ENCODE results near the gene KIF26B. TPM values are rescaled to one million over a fixed set of nuclear protein-coding genes. Genes with fewer than 3 reads are reported as not detected.

The KIF26B gene
- total RNA-seq, 1 experiment from 2014 or later, result 1.7 TPM

DNA sequence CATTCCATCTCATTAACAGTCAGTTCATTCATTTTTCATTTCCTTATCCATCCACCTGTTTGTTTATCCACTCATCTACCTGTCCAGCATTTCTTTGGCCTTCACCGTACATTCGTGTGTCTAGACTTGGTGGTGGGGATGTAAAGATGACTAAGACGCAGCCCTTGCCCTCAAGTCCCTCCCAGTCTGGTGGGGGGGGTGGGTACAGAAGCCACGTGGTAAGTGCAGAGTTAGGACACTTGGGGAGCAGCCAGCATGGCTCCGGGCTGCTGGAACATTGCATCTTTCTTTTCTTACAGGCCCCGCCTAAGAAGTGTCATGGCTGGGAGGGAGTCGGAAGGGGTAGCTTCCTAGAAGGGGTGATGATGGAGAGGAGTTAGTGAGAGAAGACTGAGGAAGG, 17.2 kb downstream of the KIF26B start:
- no peak for DNase-seq
- H3K4me3 ChIP-seq (ENCODE audit: insufficient read depth, low read depth, low read length), result no peak overlapping the region
- H3K27me3 ChIP-seq (ENCODE audit: control insufficient read depth, insufficient read depth, low read length), result no peaks in the 10 kb centered on the region; the same call in 1 of the 2 replicates
- no peaks in the 10 kb centered on the region for H3K36me3 ChIP-seq (replicated peaks; ENCODE audit: control insufficient read depth, insufficient read depth, low read length)

DNA sequence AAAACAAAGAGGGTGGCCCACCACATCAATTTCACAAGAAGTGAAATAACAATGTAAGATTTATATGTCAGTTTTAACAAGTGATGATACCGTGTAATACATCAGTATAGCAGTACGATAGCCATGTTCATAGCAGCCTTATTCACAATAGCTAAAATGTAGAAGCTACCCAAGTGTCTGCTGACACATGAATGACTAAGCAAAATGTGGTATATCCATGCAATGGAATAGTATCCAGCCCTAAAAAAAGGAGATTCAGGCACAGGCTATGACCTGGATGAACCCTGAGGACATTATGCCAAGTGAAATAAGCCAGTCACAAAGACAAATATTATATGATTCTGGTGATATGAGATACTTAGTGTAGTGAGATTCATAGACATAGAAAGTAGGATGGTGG, 18.0 kb downstream of the KIF26B start:
- Histone ChIP-seq H3K36me3 (replicated peaks; ENCODE audit: control insufficient read depth, insufficient read depth, low read length) (no peaks in the 10 kb centered on the region), H3K27me3 (ENCODE audit: control insufficient read depth, insufficient read depth, low read length) (no peaks in the 10 kb centered on the region; the same call in 1 of the 2 replicates), H3K4me3 (ENCODE audit: insufficient read depth, low read depth, low read length) (no peak overlapping the region)
- no peak for DNase-seq

DNA sequence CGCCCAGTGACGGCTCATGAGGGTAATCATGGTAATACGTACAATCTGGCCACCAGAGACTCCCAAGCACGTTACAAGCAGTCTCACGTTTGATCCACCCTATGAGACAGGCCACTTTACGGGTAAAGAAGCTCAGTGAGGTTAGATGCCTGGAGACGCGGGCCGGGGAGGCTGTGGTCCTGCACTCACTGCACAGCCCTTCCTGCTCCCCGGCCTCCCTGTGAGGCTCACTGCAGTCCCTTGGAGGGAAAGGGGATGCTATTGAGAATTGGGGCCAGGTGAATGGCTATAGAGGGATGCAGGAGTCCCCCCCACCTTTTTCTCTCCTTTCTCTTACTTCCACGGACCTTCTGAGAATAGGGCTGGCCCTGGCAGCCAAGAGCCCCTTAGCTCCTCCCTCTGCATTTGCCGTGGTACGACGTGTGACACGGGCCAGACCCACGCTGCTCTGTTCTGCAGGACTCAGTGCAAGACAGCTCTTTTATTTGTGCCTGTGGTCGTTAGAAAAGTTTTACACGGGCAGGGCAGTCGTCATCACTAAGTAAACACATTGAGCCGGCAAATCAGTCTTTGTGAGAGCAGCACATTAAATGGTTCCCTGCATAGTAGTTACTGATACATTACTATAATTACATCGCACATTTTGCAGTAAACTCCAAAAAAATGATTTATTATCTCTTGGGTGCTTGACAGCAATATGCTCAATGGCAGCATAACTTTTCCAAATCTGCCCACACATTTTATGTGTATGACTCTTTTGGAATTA, 18.8 kb downstream of the KIF26B start:
- no peaks in the 10 kb centered on the region; the same call in 1 of the 2 replicates for H3K27me3 ChIP-seq (ENCODE audit: control insufficient read depth, insufficient read depth, low read length)
- H3K36me3 ChIP-seq (replicated peaks; ENCODE audit: control insufficient read depth, insufficient read depth, low read length), result no peaks in the 10 kb centered on the region
- no peak overlapping the region for H3K4me3 ChIP-seq (ENCODE audit: insufficient read depth, low read depth, low read length)
- DNase-seq, result no peak

GRCh38 chr1:245177071-245177900, 22.5 kb downstream of the KIF26B start:
- DNase-seq, result no peak
- no peaks in the 10 kb centered on the region for H3K27me3 ChIP-seq (ENCODE audit: control insufficient read depth, insufficient read depth, low read length)
- H3K4me3 ChIP-seq (ENCODE audit: insufficient read depth, low read depth, low read length), result no peak overlapping the region
- H3K36me3 ChIP-seq (replicated peaks; ENCODE audit: control insufficient read depth, insufficient read depth, low read length), result no peaks in the 10 kb centered on the region

GRCh38 chr1:245179706-245180105, 24.9 kb downstream of the KIF26B start:
- Histone ChIP-seq H3K4me3 (ENCODE audit: insufficient read depth, low read depth, low read length) (no peak overlapping the region), H3K36me3 (replicated peaks; ENCODE audit: control insufficient read depth, insufficient read depth, low read length) (no peaks in the 10 kb centered on the region), H3K27me3 (ENCODE audit: control insufficient read depth, insufficient read depth, low read length) (no peaks in the 10 kb centered on the region)
- no peak for DNase-seq

DNA sequence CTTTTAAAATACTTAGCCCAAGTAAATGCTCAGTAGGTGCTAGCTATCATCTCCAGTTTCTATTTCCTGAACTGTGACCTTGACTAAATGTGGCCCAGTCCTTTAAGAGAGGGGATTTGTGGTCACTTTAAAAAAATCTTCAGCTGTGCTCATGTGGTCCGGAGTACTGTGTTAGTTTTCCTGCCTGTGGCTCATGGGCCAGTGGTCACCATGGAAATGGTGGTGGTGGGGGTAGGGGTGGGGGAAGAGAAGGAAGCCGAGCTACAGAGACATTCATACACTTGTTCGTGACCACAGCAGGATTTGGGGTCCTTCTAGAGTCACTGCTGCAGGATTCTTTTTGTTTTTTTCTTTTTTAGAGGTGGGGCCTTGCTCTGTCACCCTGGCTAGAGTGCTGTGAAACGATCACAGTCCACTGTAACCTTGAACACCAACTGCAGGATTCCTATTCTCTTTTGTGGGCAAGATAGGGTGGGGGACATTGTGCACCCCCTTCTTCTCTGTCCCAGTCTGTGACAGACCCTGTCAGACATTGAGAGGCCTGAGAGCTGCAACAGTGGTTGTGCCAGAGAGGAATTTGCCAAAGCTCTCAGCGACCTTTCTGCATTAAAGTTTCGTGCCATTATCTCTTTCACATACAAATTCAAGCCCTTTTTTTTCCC, 25.8 kb downstream of the KIF26B start:
- Histone ChIP-seq H3K36me3 (replicated peaks; ENCODE audit: control insufficient read depth, insufficient read depth, low read length) (no peaks in the 10 kb centered on the region), H3K4me3 (ENCODE audit: insufficient read depth, low read depth, low read length) (no peak overlapping the region), H3K27me3 (ENCODE audit: control insufficient read depth, insufficient read depth, low read length) (no peaks in the 10 kb centered on the region)
- DNase-seq, result no peak

DNA sequence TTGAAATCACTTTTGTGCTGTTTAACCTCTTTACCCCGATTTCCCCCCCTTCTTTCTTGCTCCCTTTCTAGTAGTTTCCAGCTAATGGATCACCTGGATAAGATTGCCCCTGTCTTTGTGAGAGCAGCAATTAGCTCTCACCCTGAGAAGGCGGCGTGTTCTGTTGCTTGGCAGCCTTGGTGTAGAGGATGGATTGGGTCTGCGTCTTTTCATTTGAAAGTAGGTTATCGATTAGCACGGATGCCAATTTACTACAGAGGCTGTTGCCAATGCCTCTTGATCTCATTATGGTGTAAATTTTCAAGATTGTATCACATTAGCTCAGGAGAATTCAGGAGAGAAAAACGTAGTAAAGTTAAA, 26.4 kb downstream of the KIF26B start:
- H3K4me3 ChIP-seq (ENCODE audit: insufficient read depth, low read depth, low read length), result no peak overlapping the region

GRCh38 chr1:245182028-245182427, 27.2 kb downstream of the KIF26B start:
- H3K36me3 ChIP-seq (replicated peaks; ENCODE audit: control insufficient read depth, insufficient read depth, low read length), result no peaks in the 10 kb centered on the region

More for the DNA sequence above, 26.4 kb downstream of the KIF26B start:
- H3K27me3 ChIP-seq (ENCODE audit: control insufficient read depth, insufficient read depth, low read length), result no peaks in the 10 kb centered on the region
- no peak for DNase-seq
- no peaks in the 10 kb centered on the region for H3K36me3 ChIP-seq (replicated peaks; ENCODE audit: control insufficient read depth, insufficient read depth, low read length)

DNA sequence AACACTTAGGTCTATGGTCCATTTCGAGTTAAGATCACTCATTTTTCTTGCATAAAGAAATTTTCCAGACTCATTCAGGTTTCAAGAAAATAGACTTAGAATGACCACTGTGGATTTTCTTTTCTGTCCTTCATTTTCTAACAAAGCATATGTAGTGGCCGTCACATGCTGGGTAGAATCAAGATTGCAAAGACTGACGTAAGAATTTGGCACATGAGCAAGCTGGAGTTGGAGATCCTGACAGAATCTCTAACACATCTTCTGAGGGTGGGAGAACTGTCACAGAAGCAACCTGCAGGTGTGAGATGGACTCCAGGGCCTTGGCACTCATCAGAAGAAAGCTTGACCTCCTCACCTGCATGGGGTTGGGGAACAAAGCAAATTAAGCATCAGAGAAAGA, 28.6 kb downstream of the KIF26B start:
- no peak for DNase-seq
- no peaks in the 10 kb centered on the region for H3K27me3 ChIP-seq (ENCODE audit: control insufficient read depth, insufficient read depth, low read length)
- no peaks in the 10 kb centered on the region for H3K36me3 ChIP-seq (replicated peaks; ENCODE audit: control insufficient read depth, insufficient read depth, low read length)
- no peak overlapping the region for H3K4me3 ChIP-seq (ENCODE audit: insufficient read depth, low read depth, low read length)

More at GRCh38 chr1:245182028-245182427, 27.2 kb downstream of the KIF26B start:
- H3K27me3 ChIP-seq (ENCODE audit: control insufficient read depth, insufficient read depth, low read length), result no peaks in the 10 kb centered on the region
- H3K4me3 ChIP-seq (ENCODE audit: insufficient read depth, low read depth, low read length), result no peak overlapping the region
- no peak for DNase-seq

- Histone ChIP-seq H3K36me3 (replicated peaks; ENCODE audit: control insufficient read depth, insufficient read depth, low read length) (no peaks in the 10 kb centered on the region), H3K27me3 (ENCODE audit: control insufficient read depth, insufficient read depth, low read length) (no peaks in the 10 kb centered on the region), H3K4me3 (ENCODE audit: insufficient read depth, low read depth, low read length) (no peak overlapping the region)
- no peak for DNase-seq
Observed at GRCh38 chr1:245184779-245185178, 30.0 kb downstream of the KIF26B start.

GRCh38 chr1:245188403-245188802, 33.6 kb downstream of the KIF26B start:
- Histone ChIP-seq H3K4me3 (ENCODE audit: insufficient read depth, low read depth, low read length) (no peak overlapping the region), H3K27me3 (ENCODE audit: control insufficient read depth, insufficient read depth, low read length) (no peaks in the 10 kb centered on the region), H3K36me3 (replicated peaks; ENCODE audit: control insufficient read depth, insufficient read depth, low read length) (no peaks in the 10 kb centered on the region)
- DNase-seq, result no peak

GRCh38 chr1:245195398-245195797, 40.6 kb downstream of the KIF26B start:
- no peaks in the 10 kb centered on the region for H3K36me3 ChIP-seq (replicated peaks; ENCODE audit: control insufficient read depth, insufficient read depth, low read length)
- no peak for DNase-seq
- H3K4me3 ChIP-seq (ENCODE audit: insufficient read depth, low read depth, low read length), result no peak overlapping the region
- H3K27me3 ChIP-seq (ENCODE audit: control insufficient read depth, insufficient read depth, low read length), result no peaks in the 10 kb centered on the region; the same call in 1 of the 2 replicates

- no peak overlapping the region for H3K4me3 ChIP-seq (ENCODE audit: insufficient read depth, low read depth, low read length)
- no peaks in the 10 kb centered on the region for H3K36me3 ChIP-seq (replicated peaks; ENCODE audit: control insufficient read depth, insufficient read depth, low read length)
- no peaks in the 10 kb centered on the region; the same call in 1 of the 2 replicates for H3K27me3 ChIP-seq (ENCODE audit: control insufficient read depth, insufficient read depth, low read length)
- no peak for DNase-seq
Observed at GRCh38 chr1:245197121-245197520, 42.3 kb downstream of the KIF26B start.

GRCh38 chr1:245197911-245198379, 43.2 kb downstream of the KIF26B start:
- Histone ChIP-seq H3K4me3 (ENCODE audit: insufficient read depth, low read depth, low read length) (no peak overlapping the region), H3K27me3 (ENCODE audit: control insufficient read depth, insufficient read depth, low read length) (no peaks in the 10 kb centered on the region; the same call in 1 of the 2 replicates), H3K36me3 (replicated peaks; ENCODE audit: control insufficient read depth, insufficient read depth, low read length) (no peaks in the 10 kb centered on the region)
- DNase-seq, result no peak
